Muscle of leg (tissue), 11 donors: Measurements from ENCODE around the gene ALS2. TPM values are rescaled to one million over a fixed set of nuclear protein-coding genes. Genes with fewer than 3 reads are reported as not detected.
"Not testable (repeated sequence)": the region's sequence is repeated elsewhere in the genome, so short reads cannot be mapped to it uniquely, and the experiment has no call there.

Experiments used
- DNase-seq: peaks from one replicate; pipeline ENCODE4 v3.0.0; 2013
- H3K27ac ChIP-seq: one replicate; pipeline ENCODE4 v1.5.1; 2013; ENCODE audit warnings: mild to moderate bottlenecking, low read length, control low read depth
- H3K27me3 ChIP-seq: one replicate; pipeline ENCODE4 v1.6.1; 2013; ENCODE audit warnings: low read length; ENCODE audit not compliant: control insufficient read depth, insufficient read depth
- H3K36me3 ChIP-seq: one replicate; pipeline ENCODE4 v1.6.1; 2013; ENCODE audit warnings: low read length; ENCODE audit not compliant: control insufficient read depth, insufficient read depth
- H3K4me1 ChIP-seq: one replicate; pipeline ENCODE4 v1.6.1; 2013; ENCODE audit warnings: low read length; ENCODE audit not compliant: control insufficient read depth, insufficient read depth
- H3K4me3 ChIP-seq: one replicate; pipeline ENCODE4 v1.5.1; 2013; ENCODE audit warnings: low read length, control low read depth
- H3K9me3 ChIP-seq: replicated peaks from 2 replicates; pipeline ENCODE4 v1.6.1; 2013; ENCODE audit warnings: low read depth, low read length; ENCODE audit not compliant: control insufficient read depth
- WGBS: methylation state at CpG from one replicate; pipeline ENCODE4 v1.1.5; 2013; ENCODE audit warnings: missing lambda C conversion rate; ENCODE audit not compliant: insufficient coverage; 5-methylcytosine and 5-hydroxymethylcytosine counted together
- polyA plus RNA-seq, 8 donors: library from polyadenylated mRNA; unstranded; fragments of 120-200 nt; gene quantifications; one replicate each; pipeline versions ENCODE4 v1.2.1 to v1.2.3, GENCODE V29; 2013; ENCODE audit warnings: inconsistent platforms in 1 of 8, low replicate concordance in 1 of 8; ENCODE audit not compliant: insufficient read length in 8 of 8, insufficient read depth in 1 of 8
- total RNA-seq: library from RNA; stranded (reverse); fragments of 120-200 nt; gene quantifications from one replicate; pipeline ENCODE4 v1.2.4, GENCODE V29; 2013

Gene ALS2
- total and polyA plus RNA-seq, 9 donors, result 11.2 to 20.9 (median 14.8) TPM

DNA sequence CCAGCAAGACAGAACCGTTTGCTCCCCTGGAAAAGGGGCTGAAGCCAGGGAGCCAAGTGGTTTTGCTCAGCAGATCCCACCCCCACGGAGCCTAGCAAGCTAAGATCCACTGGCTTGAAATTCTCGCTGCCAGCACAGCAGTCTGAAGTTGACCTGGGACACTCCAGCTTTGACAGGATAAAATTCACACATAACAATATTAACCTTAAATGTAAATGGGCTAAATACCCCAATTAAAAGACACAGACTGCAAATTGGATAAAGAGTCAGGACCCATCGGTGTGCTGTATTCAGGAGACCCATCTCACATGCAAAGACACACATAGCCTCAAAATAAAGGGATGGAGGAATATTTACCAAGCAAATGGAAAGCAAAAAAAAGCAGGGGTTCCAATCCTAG, 109.5 kb downstream of the ALS2 start:
- WGBS, result 20% methylated on average over 1 of the region's 4 CpGs
- H3K4me1 ChIP-seq, H3K27ac ChIP-seq, H3K36me3 ChIP-seq, DNase-seq, H3K4me3 ChIP-seq, H3K27me3 ChIP-seq, H3K9me3 ChIP-seq: not testable (repeated sequence)

DNA sequence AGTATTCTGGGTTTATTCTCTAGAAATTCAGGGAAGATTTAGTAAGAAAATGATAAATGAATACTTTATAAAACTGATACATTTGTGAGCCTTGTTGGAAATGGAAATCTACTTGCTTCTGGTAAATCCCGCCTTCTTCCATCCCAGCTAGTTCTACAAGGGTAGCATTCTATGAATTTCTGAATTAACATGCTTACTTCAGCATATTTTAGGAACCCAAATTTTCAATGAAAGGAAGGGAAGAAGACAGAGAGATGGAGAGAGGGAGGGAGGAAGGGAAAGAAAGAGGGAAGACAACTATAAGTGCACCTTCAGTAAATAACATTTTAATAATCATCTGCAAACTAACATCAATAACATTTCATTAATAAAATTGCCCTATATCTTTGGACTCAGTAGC, 110.9 kb downstream of the ALS2 start:
- Histone ChIP-seq H3K4me1 (no peaks in the 10 kb centered on the region), H3K9me3 (no peaks in the 10 kb centered on the region), H3K36me3 (no peaks in the 10 kb centered on the region), H3K27me3 (no peaks in the 10 kb centered on the region), H3K27ac (no peak overlapping the region), H3K4me3 (no peak overlapping the region)
- DNase-seq, result no peak
- no CpG with 5 or more reads among the region's 1 CpG for WGBS

DNA sequence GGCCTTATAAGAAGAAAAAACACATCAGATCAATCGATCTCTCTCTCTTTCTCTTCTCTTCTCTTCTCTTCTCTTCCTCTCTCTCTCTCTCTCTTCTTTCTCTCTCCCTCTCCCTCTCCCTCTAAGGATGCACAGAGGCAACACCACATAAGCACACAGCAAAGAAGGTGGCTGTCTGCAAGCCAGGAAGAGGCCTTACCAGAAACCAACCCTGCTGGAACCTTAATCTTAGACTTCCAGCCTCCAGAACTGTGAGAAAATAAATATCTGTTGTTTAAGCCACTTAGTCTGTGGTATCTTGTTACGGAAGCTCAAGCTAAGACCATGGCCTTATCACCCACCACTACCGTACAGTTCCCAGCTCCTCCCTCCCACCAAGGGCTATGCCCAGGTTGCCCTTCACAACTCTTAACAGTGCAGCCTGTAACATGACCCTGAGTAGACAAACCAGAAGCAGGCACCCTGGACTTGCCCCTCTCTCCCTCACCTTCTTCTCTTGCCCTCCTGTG, 112.3 kb downstream of the ALS2 start:
- H3K27ac ChIP-seq, result no peak overlapping the region
- no peaks in the 10 kb centered on the region for H3K9me3 ChIP-seq
- H3K4me1 ChIP-seq, result no peaks in the 10 kb centered on the region
- no peaks in the 10 kb centered on the region for H3K36me3 ChIP-seq
- no peak overlapping the region for H3K4me3 ChIP-seq
- WGBS, result 47% methylated on average over 2 of the region's 3 CpGs
- no peaks in the 10 kb centered on the region for H3K27me3 ChIP-seq
- no peak for DNase-seq

GRCh38 chr2:201664334-201664733, 116.4 kb downstream of the ALS2 start:
- Histone ChIP-seq H3K27ac (no peak overlapping the region), H3K9me3 (no peaks in the 10 kb centered on the region), H3K36me3 (no peaks in the 10 kb centered on the region), H3K4me3 (no peak overlapping the region), H3K4me1 (no peaks in the 10 kb centered on the region), H3K27me3 (no peaks in the 10 kb centered on the region)
- 59% methylated on average over 4 of the region's 8 CpGs for WGBS
- DNase-seq, result no peak

DNA sequence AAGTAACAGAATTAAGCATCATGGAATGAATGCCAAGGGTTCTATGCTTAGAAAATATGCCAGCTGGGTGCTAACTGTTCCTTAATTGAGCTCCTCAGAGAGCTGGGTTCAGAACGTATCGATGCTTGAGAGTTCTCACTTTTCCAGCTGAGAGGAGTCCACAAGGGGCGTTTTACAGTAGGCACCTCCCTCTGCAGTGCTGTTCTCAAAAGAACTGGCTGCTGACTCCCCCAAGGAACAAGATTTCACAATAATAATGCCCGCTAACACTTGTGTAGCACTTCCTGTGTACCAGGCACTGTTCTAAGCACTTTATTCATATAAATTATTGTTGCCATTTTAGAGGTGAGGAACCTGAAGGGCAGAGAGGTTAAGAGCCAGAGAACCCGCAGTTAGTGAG, 119.4 kb downstream of the ALS2 start:
- no peaks in the 10 kb centered on the region for H3K36me3 ChIP-seq
- H3K27me3 ChIP-seq, result peaks cover 2% of the 10 kb centered on the region
- H3K27ac ChIP-seq, result no peak overlapping the region
- H3K9me3 ChIP-seq, result no peaks in the 10 kb centered on the region
- DNase-seq, result no peak
- H3K4me3 ChIP-seq, result no peak overlapping the region
- 29% methylated on average over 3 of the region's 5 CpGs for WGBS
- H3K4me1 ChIP-seq, result no peaks in the 10 kb centered on the region

DNA sequence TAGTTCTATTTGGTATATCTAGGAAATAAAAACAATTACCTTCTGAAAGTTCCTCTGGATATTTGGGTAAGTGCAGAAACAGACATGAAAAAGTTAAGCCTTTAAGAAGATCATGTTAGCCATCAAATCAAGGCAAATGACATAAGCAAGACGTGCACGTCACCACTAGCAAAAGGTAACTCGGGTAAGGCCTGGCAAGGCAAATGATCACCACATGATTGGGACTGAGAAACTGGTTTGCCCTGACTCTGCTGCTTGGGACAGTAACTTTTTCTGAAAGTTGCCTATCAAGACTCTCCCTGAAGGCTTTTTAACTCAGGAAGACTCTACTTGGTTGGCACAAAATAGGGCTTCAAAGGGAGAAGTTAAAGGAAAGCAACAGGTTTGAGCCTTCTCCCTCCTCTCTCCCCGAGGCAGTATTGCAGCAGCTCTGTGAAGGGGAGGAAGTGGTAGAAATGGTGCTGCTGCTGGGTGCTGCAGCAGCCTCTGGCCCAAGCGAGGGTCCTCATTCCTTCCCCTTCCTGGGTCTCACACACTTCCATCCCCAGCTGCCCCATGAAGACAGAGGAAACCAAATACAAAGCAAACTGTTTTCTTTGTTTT, 120.3 kb downstream of the ALS2 start:
- Histone ChIP-seq H3K27me3 (peaks cover 2% of the 10 kb centered on the region), H3K27ac (no peak overlapping the region), H3K9me3 (no peaks in the 10 kb centered on the region), H3K36me3 (no peaks in the 10 kb centered on the region), H3K4me1 (no peaks in the 10 kb centered on the region), H3K4me3 (no peak overlapping the region)
- no peak for DNase-seq
- WGBS, result 56% methylated on average over 3 of the region's 5 CpGs

DNA sequence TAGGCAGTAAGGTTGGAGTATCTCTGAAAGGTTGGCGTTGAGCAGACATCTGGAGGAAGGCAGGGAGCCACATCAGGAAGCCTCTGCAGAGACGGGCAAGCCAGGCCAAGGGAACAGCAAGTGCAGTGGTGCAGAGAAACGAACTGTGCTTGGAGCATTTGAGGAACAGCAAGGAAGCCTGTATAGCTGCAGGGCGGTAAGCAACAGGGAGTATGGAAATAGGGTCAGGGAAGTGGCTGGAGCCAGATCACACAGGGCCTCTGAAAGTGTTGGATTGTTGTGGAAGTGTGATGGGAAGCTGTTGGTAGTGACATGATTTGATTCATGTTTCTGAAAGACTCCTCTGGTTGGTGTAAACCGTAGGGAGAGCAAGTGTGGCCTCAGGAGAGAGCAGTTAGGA, 124.0 kb downstream of the ALS2 start:
- no peaks in the 10 kb centered on the region for H3K9me3 ChIP-seq
- H3K4me1 ChIP-seq, result no peaks in the 10 kb centered on the region
- no peak overlapping the region for H3K27ac ChIP-seq
- 71% methylated on average over 5 of the region's 5 CpGs for WGBS
- DNase-seq, result no peak
- peaks cover 2% of the 10 kb centered on the region for H3K27me3 ChIP-seq
- no peak overlapping the region for H3K4me3 ChIP-seq
- H3K36me3 ChIP-seq, result no peaks in the 10 kb centered on the region

DNA sequence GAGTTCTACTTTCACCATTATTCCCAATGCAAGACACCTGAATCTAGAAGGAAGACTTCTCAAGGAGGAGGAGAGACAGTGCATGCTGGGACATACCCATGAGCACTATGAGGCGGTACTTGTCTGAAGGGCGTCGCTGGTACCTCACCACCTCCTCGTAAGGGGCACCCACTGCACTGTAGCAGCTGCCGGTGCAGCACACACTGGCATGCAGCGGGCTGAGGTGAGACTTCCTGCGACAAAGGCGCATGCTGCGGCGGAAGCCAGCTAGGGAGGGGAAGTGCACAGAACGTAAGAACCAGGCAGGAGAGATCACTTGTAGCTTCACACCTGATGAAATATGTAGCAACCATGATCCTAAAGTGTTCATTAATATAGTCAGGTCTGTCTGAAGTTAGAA, 124.6 kb downstream of the ALS2 start:
- 85% methylated on average over 10 of the region's 11 CpGs for WGBS
- peaks cover 2% of the 10 kb centered on the region for H3K27me3 ChIP-seq
- H3K9me3 ChIP-seq, result no peaks in the 10 kb centered on the region
- H3K4me3 ChIP-seq, result no peak overlapping the region
- no peak overlapping the region for H3K27ac ChIP-seq
- no peaks in the 10 kb centered on the region for H3K36me3 ChIP-seq
- no peaks in the 10 kb centered on the region for H3K4me1 ChIP-seq
- DNase-seq, result no peak

DNA sequence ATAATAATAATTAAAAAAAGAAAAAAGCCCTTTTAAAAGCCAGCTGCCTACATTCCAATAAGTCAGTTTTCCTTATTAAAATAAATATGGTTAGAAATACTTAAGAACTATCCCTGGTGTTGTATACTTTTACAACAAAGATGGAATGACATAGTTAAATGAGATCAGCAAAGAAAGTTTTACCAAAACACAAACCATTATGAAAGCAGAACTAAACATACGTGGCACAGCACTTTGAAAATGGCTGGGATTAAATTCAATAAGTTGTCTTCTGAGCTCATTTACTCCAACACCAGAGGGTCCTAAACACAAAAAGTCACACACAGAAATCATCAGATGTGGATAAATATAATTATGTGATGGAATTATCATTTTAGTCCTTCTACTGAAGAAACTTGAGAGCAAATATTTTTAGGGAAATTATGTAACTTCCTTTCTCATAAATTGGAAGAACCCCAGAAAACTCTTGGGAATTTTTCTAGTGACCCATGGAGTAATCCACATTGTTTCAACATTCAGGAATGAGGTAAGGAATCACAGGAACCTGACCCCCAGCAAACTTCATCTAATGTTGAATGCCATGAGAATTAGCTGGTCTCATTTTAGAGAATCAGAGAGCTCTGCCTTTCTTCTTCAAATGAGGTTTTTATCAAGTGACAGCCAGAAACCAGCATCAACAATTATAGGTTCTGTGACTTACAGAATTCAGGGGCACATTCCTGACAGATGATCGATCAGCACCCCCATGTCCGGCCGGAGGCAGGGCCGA, 125.9 kb downstream of the ALS2 start:
- WGBS, result 79% methylated on average over 4 of the region's 5 CpGs
- no peak for DNase-seq
- Histone ChIP-seq H3K4me1 (no peaks in the 10 kb centered on the region), H3K9me3 (no peaks in the 10 kb centered on the region), H3K27me3 (peaks cover 2% of the 10 kb centered on the region), H3K4me3 (no peak overlapping the region), H3K36me3 (no peaks in the 10 kb centered on the region), H3K27ac (no peak overlapping the region)

GRCh38 chr2:201653221-201653620, 127.5 kb downstream of the ALS2 start:
- DNase-seq, result no peak
- Histone ChIP-seq H3K27me3 (peaks cover 2% of the 10 kb centered on the region), H3K27ac (no peak overlapping the region), H3K9me3 (no peaks in the 10 kb centered on the region), H3K36me3 (no peaks in the 10 kb centered on the region), H3K4me1 (no peaks in the 10 kb centered on the region), H3K4me3 (no peak overlapping the region)
- WGBS, result no CpG with 5 or more reads among the region's 6 CpGs
